Stimulated activated CD4-positive, alpha-beta T cell treated with anti-CD3 and anti-CD28 coated beads, TNF-alpha, amount 100 ng/mL, for 48 hours (primary cell): ENCODE results near the gene SNRNP25.

ENCODE experiments used
- DNase-seq, 3 donors: peaks; one replicate each; pipeline ENCODE4 v3.0.0-alpha.2; 2020; ENCODE audit warnings: low read depth in 3 of 3

Gene SNRNP25

DNA sequence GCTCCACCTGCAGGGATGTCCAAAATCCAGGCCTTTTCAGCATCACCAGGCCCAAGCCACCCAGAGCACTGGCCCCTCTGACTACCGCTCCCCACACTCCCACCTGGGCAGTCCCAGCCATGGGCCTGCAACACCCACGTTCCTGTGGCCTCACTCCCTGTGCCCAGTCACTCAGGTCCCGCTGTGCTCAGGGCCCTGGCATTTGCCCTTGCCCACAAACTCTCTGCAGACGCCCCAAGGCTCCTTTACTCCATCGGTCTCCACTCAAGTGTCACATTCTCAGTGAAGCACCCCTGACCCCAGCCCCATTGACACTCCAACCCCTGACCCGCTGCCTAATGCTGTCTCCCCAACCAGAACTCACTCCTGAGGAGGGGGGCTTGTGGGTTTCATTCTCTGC, 48.0 kb downstream of the SNRNP25 start:
- DNase-seq: no peak

GRCh38 chr16:102060-102855, 48.6 kb downstream of the SNRNP25 start:
- no peak for DNase-seq

DNA sequence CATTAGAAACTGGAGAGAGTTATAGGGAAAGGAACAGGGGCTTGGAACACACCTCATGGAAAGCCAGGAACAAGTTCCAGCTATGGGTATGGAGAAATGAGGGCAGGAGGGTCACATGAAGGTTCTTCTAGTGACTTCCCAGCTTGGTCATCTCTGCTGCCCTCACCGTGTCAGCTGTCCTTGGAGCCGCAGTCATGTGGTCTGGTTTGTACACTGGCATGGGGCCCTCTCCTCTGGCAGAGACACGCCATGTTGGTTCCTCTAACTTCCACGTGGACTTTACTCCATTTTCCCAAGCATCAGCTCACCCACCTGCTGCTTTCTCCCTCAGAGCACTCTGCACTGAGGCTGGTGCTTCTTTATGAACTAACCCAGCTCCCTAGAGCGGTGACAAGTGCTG, 50.7 kb downstream of the SNRNP25 start:
- no peak for DNase-seq

DNA sequence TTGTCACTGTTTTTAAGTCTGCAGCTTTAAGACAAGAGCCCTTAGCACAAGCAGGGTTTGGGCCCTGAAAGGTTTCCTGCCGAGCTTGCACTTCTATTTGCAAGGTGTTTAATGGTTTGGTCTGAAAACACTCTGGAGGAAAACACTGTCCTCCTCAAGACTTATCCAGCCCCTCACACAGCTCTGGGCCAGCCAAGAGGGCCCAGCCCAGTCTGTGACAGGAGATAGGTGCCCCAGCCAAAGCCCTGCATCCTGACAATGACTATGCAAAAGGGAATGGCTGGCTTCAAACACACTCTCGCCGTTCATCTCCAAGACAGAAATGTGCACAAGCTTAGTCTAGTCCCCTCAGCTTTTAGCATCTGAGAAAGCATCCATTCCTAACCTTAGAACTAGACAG, 51.3 kb downstream of the SNRNP25 start:
- no peak for DNase-seq

GRCh38 chr16:105521-105920, 51.9 kb downstream of the SNRNP25 start:
- no peak for DNase-seq

- DNase-seq: peak in 2 of 3 donors; percentile 17 to 41
These were observed 53.1 kb downstream of the SNRNP25 start for GRCh38 chr16:106623-107324.
